ENCODE measurements around the gene ALMS1.
"Not testable (repeated sequence)": the region's sequence is repeated elsewhere in the genome, so short reads cannot be mapped to it uniquely, and the experiment has no call there.

GRCh38 chr2:73628493-73628892 is 242.9 kb downstream of the ALMS1 start:
- not testable (repeated sequence) for TF ChIP-seq CTCF (IDR thresholded peaks at IDR 0.05; ENCODE audit: insufficient read depth, low read length, poor library complexity, severe bottlenecking); EZH2phosphoT487 (conservative IDR thresholded peaks at IDR 0.05; ENCODE audit: low read length)
